ENCODE results near the gene TM9SF3. TPM values are rescaled to one million over a fixed set of nuclear protein-coding genes. Genes with fewer than 3 reads are reported as not detected.
"Not testable (repeated sequence)": the region's sequence is repeated elsewhere in the genome, so short reads cannot be mapped to it uniquely, and the experiment has no call there.

Gene TM9SF3
- total RNA-seq, 1 experiment from 2014 or later = 144 TPM

GRCh38 chr10:96600337-96600736 lies 13.5 kb upstream of the TM9SF3 start:
- no peak for DNase-seq (ENCODE audit: low spot score)

- DNase-seq (ENCODE audit: low spot score) = no peak
Measured at GRCh38 chr10:96598846-96599245, 12.0 kb upstream of the TM9SF3 start.

DNA sequence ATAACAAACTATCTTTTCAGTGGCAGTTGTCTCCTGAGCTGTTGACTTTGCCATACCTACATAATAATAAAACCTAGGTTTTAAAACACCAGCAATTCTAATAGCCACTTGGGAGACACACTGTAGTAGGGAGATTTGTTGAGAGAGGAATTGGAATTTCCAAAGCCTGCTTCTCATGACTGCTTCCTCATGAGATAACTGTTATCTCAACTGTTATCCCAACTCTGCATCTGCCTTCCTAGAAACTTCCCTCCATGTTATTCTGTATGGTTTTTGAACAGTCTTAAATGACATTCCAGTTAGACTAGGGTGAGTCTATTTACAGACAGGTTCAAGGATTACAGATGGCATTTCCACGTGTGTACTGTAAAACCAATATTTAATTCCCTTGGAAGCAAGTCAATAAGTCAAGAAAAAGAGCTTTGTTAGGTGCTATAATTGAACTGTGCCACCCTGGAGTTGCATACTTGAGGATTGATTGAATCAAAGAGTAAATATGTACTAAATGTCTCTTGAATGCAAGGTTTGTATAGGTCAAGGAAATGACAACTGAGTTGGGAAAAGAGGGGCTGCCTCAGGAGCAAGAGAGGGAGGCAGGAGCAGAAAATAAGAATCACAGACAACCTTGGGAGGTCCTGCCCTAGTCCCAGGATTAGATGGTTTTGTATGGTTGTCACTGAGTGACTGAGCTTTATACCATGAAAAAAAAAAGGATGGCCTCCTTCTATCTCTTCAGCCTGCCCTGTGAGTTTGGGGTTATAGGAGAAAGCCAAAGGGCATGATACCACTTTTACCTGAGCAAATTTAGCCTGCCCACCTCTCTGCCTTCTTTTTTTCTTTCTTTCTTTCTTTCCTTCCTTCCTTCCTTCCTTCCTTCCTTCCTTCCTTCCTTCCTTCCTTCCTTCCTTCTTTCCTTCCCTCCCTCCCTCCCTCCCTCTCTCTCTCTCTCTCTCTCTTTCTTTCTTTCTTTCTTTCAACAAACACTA lies 9.9 kb upstream of the TM9SF3 start:
- DNase-seq (ENCODE audit: low spot score) = no peak

DNA sequence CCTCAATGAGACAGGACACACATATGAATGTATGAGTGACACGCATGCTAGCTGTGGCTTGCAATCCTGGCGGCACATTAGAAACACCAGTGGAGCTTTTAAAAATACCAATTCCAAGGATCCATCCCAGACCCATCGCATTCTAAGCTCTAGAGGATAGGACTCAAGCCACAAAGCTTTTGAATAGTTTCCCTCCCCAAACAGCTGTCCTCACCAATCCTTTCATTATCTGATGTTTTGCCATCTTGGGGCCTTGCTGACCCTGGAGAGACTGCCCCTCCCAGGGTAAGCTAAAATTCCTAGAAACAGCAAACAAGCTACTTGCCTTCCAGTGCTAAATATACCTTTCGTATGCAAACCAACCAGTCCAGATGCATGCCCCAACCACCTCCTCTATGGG lies 8.9 kb upstream of the TM9SF3 start:
- no peak for DNase-seq (ENCODE audit: low spot score)

GRCh38 chr10:96591946-96592345 lies 5.1 kb upstream of the TM9SF3 start:
- DNase-seq (ENCODE audit: low spot score) = no peak

GRCh38 chr10:96588616-96589419 lies 2.0 kb upstream of the TM9SF3 start:
- peak; percentile 87 for DNase-seq (ENCODE audit: low spot score)

DNA sequence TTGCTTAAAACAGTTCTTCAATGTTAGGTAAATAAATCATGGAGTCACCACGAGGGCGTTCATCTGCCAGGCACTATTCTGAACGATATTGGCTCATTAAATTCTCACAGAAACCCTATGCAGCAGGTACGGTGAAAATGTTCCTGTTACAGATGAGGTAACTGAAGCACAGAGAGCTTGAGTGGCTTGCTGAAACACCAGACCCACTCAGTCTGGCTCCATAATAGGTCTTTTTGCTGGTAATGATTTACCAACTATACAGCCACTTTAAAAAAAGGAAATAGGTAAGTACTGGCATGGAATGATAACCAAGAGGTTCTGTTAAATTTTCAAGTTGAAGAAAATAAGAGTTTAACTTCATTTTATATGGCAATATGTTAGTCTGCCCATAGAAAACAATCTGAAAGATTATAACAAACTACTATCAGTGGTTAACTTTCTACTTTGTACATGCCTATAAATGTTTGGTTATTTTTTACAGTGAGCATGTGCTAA lies 1.3 kb upstream of the TM9SF3 start:
- peak; percentile 13 for DNase-seq (ENCODE audit: low spot score)

- DNase-seq (ENCODE audit: low spot score) = peak; percentile 62
Measured at GRCh38 chr10:96587264-96588059, 650 bp upstream of the TM9SF3 start.

DNA sequence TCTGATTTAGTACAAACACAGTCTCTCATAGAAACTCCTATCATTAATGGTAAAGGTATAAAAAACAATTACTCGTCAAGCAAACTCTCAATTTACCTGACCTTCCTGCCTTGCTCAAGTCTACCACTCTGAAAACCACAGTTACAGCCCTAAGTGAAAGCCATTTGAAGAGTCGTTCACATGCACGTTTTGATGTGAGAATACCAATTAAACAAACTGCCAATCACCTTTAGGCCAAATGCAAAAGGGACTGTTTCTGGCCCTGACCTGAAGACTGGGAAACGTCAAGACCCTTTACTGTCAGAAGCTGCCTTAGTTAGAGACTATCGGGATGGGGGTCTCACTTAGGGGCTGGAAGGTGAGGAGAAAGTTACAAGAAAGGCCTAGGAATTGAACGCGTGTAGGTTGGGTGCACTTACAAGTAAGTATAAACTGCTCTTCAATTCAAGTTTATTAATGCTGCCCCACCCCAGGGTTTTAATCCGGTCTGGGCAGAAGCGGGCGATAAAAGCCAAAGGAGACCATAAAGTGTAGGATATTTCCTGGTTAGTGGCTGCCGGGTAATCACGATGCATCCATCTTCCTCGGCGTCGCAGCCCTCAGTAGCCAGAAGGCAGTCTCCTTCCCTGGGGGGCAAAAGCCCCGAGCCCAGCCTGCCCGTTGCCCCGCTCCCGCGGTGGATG lies 935 bp downstream of the TM9SF3 start:
- peak; percentile 14 for DNase-seq (ENCODE audit: low spot score)

GRCh38 chr10:96584474-96584873 lies 2.3 kb downstream of the TM9SF3 start:
- DNase-seq (ENCODE audit: low spot score) = no peak

GRCh38 chr10:96584035-96584434 lies 2.8 kb downstream of the TM9SF3 start:
- no peak for DNase-seq (ENCODE audit: low spot score)

DNA sequence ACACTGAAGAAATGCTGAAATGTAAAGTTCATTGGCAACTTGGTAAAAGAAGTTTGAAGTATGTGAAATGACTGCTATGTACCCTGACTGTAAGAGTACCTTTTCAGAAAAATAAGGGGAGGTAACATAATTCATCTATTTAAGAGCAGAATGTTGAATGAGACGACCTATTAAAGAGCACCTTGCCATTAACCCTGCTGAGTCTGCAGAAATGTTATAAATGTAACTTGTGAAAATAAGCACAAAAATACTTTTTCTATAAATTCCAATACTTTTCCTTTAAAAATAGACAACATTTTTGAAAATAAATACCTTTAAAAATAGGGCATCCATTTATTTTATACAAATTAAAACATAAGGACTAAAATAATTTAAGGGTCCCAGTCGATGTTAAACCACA lies 7.7 kb downstream of the TM9SF3 start:
- DNase-seq (ENCODE audit: low spot score) = no peak

GRCh38 chr10:96578633-96579032 lies 8.2 kb downstream of the TM9SF3 start:
- DNase-seq (ENCODE audit: low spot score) = no peak

GRCh38 chr10:96578022-96578421 lies 8.8 kb downstream of the TM9SF3 start:
- no peak for DNase-seq (ENCODE audit: low spot score)

- DNase-seq (ENCODE audit: low spot score) = no peak
Measured at GRCh38 chr10:96577069-96577468, 9.7 kb downstream of the TM9SF3 start.

DNA sequence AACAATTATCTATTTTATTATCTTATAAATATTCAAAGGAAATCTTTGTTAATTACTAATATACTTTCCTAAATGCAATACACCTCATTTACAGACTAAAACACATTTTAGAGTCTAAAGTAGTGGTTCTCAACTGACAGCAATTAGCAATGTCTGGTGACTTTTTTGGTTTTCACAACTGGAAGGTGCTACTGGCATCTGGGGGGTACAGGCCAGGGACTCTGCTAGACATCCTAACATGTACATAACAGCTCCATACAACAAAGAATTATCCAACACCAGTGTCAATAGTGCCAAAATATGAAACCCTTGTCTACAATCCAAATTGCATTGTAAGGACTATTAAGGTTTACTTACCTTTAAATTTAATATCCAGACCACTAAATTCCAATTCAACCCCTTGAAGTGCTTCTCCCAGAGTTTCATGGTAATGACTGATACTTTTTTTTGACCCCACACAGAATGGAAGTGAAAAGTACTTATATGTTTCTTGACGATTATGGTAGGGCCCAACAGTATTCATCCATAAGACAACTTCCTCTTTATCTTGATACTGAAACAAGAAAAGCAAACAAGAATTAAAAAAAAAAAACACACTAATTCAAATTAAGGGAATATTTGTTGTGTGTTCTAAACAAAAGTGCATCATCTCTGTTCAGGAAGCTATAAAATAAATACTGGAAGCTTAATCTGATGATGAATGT lies 10.4 kb downstream of the TM9SF3 start:
- DNase-seq (ENCODE audit: low spot score) = no peak

- not testable (repeated sequence) for DNase-seq (ENCODE audit: low spot score)
Measured at GRCh38 chr10:96574564-96574963, 12.2 kb downstream of the TM9SF3 start.

DNA sequence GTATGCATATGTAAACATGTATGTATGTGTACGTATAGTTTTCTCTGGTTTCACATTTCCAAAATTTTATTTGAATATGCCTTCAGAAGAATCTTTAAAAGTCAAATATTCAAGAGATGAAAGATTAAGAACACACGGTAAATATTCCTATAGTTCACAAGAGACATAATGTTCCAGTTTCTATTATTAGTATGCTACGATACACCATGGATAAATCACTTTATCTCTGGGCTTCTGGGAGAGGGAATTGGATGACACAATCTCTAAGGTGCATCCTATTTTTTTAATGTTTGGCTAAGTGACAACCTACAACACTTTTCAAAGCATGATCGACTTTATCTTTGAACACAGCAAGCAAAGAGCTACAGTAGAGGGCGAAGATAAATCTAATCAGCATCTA lies 13.8 kb downstream of the TM9SF3 start:
- no peak for DNase-seq (ENCODE audit: low spot score)

GRCh38 chr10:96570983-96571964 lies 15.5 kb downstream of the TM9SF3 start:
- DNase-seq (ENCODE audit: low spot score) = no peak
